ENCODE measurements around the gene SCAMP4. TPM values are rescaled to one million over a fixed set of nuclear protein-coding genes. Genes with fewer than 3 reads are reported as not detected.

The SCAMP4 gene
- total RNA-seq, 6 donors from 2014 or later, result 52.0 to 117 (median 75.3) TPM

GRCh38 chr19:1913781-1914577, 8.8 kb downstream of the SCAMP4 start:
- H3K36me3 ChIP-seq, result peaks cover 15 to 50% (median 42%) of the 10 kb centered on the region in 4 donors
- 91 to 93% methylated on average over 8 to 21 of the region's 23 CpGs for WGBS, 2 donors
- DNase-seq (peak in 1 of 2 donors; percentile 71), ATAC-seq (ENCODE audit: low FRiP score in 2 of 2) (no peak)
- TF ChIP-seq POLR2AphosphoS5 (IDR thresholded peaks at IDR 0.05) (no peak), POLR2A (IDR thresholded peaks at IDR 0.05) (no peak), CTCF (IDR thresholded peaks at IDR 0.05) (no peak)
- no peak overlapping the region for H3K4me3 ChIP-seq
- H3K27ac ChIP-seq, result no peak overlapping the region
- no peaks in the 10 kb centered on the region for H3K9me3 ChIP-seq
- peaks cover 13 to 19% (median 14%) of the 10 kb centered on the region in 4 donors for H3K4me1 ChIP-seq
- H3K27me3 ChIP-seq, result no peaks in the 10 kb centered on the region

GRCh38 chr19:1914826-1915341, 9.7 kb downstream of the SCAMP4 start:
- no peak overlapping the region for H3K27ac ChIP-seq
- TF ChIP-seq POLR2AphosphoS5 (IDR thresholded peaks at IDR 0.05) (no peak), CTCF (IDR thresholded peaks at IDR 0.05) (no peak), EP300 (IDR thresholded peaks at IDR 0.05) (no peak), POLR2A (IDR thresholded peaks at IDR 0.05) (no peak)
- H3K27me3 ChIP-seq, result no peaks in the 10 kb centered on the region
- peaks cover 17 to 57% (median 50%) of the 10 kb centered on the region in 4 donors for H3K36me3 ChIP-seq
- H3K9me3 ChIP-seq, result no peaks in the 10 kb centered on the region
- DNase-seq, result no peak
- no peak for ATAC-seq (ENCODE audit: low FRiP score in 2 of 2)
- H3K4me3 ChIP-seq, result no peak overlapping the region
- peaks cover 4 to 10% (median 5%) of the 10 kb centered on the region in 4 donors for H3K4me1 ChIP-seq
- WGBS, 2 donors, result 85 to 95% methylated on average over 4 to 23 of the region's 23 CpGs

GRCh38 chr19:1917146-1917545, 11.9 kb downstream of the SCAMP4 start:
- WGBS, 2 donors, result 79 to 85% methylated on average over 17 of the region's 17 CpGs
- Histone ChIP-seq H3K36me3 (peaks cover 21 to 74% (median 64%) of the 10 kb centered on the region in 4 donors), H3K9me3 (no peaks in the 10 kb centered on the region), H3K4me1 (no peaks in the 10 kb centered on the region), H3K27ac (no peak overlapping the region), H3K27me3 (no peaks in the 10 kb centered on the region), H3K4me3 (no peak overlapping the region)
- ATAC-seq (ENCODE audit: low FRiP score in 2 of 2), result no peak
- DNase-seq, result no peak
- no peak for TF ChIP-seq EP300 (IDR thresholded peaks at IDR 0.05)

GRCh38 chr19:1917926-1918325, 12.7 kb downstream of the SCAMP4 start:
- DNase-seq, result peak in 1 of 2 donors; percentile 77
- H3K36me3 ChIP-seq, result peaks cover 14 to 72% (median 60%) of the 10 kb centered on the region in 4 donors
- no peaks in the 10 kb centered on the region for H3K9me3 ChIP-seq

More at GRCh38 chr19:1917926-1918325, 12.7 kb downstream of the SCAMP4 start:
- Histone ChIP-seq H3K4me1 (no peaks in the 10 kb centered on the region), H3K27ac (no peak overlapping the region), H3K27me3 (no peaks in the 10 kb centered on the region), H3K4me3 (no peak overlapping the region)
- TF ChIP-seq EP300 (IDR thresholded peaks at IDR 0.05) (no peak), POLR2A (IDR thresholded peaks at IDR 0.05) (no peak), CTCF (IDR thresholded peaks at IDR 0.05) (no peak), POLR2AphosphoS5 (IDR thresholded peaks at IDR 0.05) (no peak)
- ATAC-seq (ENCODE audit: low FRiP score in 2 of 2), result no peak
- 95 to 96% methylated on average over 22 to 25 of the region's 25 CpGs for WGBS, 2 donors
